IPS-15b (cell line): ENCODE measurements around the gene LMF1.

Experiments used
- H3K27me3 ChIP-seq: one replicate; pipeline ENCODE4 v1.6.1; 2013; ENCODE audit warnings: low read length; ENCODE audit not compliant: control insufficient read depth, insufficient read depth
- H3K36me3 ChIP-seq: one replicate; pipeline ENCODE4 v1.6.1; 2013; ENCODE audit warnings: low read length; ENCODE audit not compliant: control insufficient read depth, insufficient read depth
- H3K4me1 ChIP-seq: one replicate; pipeline ENCODE4 v1.6.1; 2013; ENCODE audit warnings: mild to moderate bottlenecking, low read length; ENCODE audit not compliant: control insufficient read depth, insufficient read depth
- H3K4me3 ChIP-seq: one replicate; pipeline ENCODE4 v1.5.1; 2013; ENCODE audit warnings: low read depth, low read length
- H3K9ac ChIP-seq: one replicate; pipeline ENCODE4 v1.6.1; 2013; ENCODE audit warnings: low read depth, mild to moderate bottlenecking, low read length
- H3K9me3 ChIP-seq: one replicate; pipeline ENCODE4 v1.6.1; 2013; ENCODE audit warnings: mild to moderate bottlenecking, low read length; ENCODE audit not compliant: control insufficient read depth, insufficient read depth

Gene LMF1

GRCh38 chr16:999677-1000076 is 28.9 kb upstream of the LMF1 start:
- Histone ChIP-seq H3K9ac (no peak overlapping the region), H3K9me3 (no peaks in the 10 kb centered on the region), H3K27me3 (no peaks in the 10 kb centered on the region), H3K4me1 (no peaks in the 10 kb centered on the region), H3K36me3 (no peaks in the 10 kb centered on the region), H3K4me3 (no peak overlapping the region)

DNA sequence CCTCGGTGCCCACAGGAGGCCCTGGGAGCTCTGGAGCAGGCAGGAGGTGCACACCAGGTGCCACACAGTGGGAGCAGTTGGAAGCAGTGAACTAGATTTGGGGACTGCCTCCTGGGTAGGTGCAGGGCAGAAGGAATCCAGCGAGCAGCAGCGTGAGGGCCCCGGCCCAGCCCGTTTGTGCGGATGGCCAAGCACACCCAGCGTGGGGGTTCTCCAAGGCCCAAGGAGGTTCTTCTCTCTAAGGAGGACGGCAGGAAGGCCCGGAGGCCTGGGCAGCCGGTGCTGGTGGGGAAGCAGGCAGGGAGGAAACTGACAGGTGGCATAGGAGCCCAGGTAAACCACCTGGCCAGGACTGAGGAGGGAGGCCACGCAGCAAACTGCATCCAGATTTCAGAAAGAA is 27.8 kb upstream of the LMF1 start:
- H3K9me3 ChIP-seq, result no peaks in the 10 kb centered on the region
- no peaks in the 10 kb centered on the region for H3K27me3 ChIP-seq
- no peak overlapping the region for H3K9ac ChIP-seq

GRCh38 chr16:998211-998610 is 27.4 kb upstream of the LMF1 start:
- Histone ChIP-seq H3K4me3 (no peak overlapping the region), H3K4me1 (no peaks in the 10 kb centered on the region), H3K36me3 (no peaks in the 10 kb centered on the region), H3K9me3 (no peaks in the 10 kb centered on the region), H3K27me3 (no peaks in the 10 kb centered on the region), H3K9ac (no peak overlapping the region)

More for the DNA sequence above, 27.8 kb upstream of the LMF1 start:
- Histone ChIP-seq H3K4me1 (no peaks in the 10 kb centered on the region), H3K36me3 (no peaks in the 10 kb centered on the region), H3K4me3 (no peak overlapping the region)

- peak overlapping the region; percentile 47 for H3K9ac ChIP-seq
- H3K4me1 ChIP-seq, result no peaks in the 10 kb centered on the region
- H3K9me3 ChIP-seq, result no peaks in the 10 kb centered on the region
- no peaks in the 10 kb centered on the region for H3K36me3 ChIP-seq
- H3K4me3 ChIP-seq, result peak overlapping the region; percentile 13
- no peaks in the 10 kb centered on the region for H3K27me3 ChIP-seq
Measured at GRCh38 chr16:997440-998051, 26.8 kb upstream of the LMF1 start.

GRCh38 chr16:996681-997080 is 25.9 kb upstream of the LMF1 start:
- Histone ChIP-seq H3K27me3 (no peaks in the 10 kb centered on the region), H3K9ac (peak overlapping the region; percentile 47), H3K9me3 (no peaks in the 10 kb centered on the region), H3K36me3 (no peaks in the 10 kb centered on the region), H3K4me1 (no peaks in the 10 kb centered on the region), H3K4me3 (no peak overlapping the region)

DNA sequence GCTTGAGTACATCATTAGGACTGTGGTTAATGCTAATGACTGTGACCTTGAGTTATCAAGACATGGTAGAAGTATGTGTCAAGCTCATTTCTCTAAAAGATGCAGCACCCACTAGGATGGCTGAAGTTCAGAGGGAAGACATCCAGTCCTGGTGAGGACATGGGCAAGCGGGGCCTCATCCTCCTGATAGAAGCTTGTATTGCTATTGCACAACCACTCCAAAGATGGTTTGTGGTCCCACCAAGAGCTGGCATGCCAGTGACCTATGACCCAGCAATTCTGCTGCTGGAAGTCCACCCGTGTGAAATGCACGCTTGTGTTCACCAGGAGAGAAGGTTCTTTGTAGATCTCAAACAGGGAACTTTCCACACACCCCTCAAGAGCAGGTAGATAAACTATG is 25.0 kb upstream of the LMF1 start:
- Histone ChIP-seq H3K36me3 (no peaks in the 10 kb centered on the region), H3K4me3 (no peak overlapping the region), H3K4me1 (no peaks in the 10 kb centered on the region), H3K9me3 (no peaks in the 10 kb centered on the region), H3K9ac (no peak overlapping the region), H3K27me3 (no peaks in the 10 kb centered on the region)

- Histone ChIP-seq H3K9ac (no peak overlapping the region), H3K36me3 (no peaks in the 10 kb centered on the region), H3K4me1 (no peaks in the 10 kb centered on the region), H3K27me3 (no peaks in the 10 kb centered on the region), H3K4me3 (no peak overlapping the region), H3K9me3 (no peaks in the 10 kb centered on the region)
Measured at GRCh38 chr16:995087-995486, 24.3 kb upstream of the LMF1 start.

- H3K9me3 ChIP-seq, result no peaks in the 10 kb centered on the region
- no peaks in the 10 kb centered on the region for H3K27me3 ChIP-seq
- H3K4me1 ChIP-seq, result no peaks in the 10 kb centered on the region
- H3K4me3 ChIP-seq, result no peak overlapping the region
- no peak overlapping the region for H3K9ac ChIP-seq
- no peaks in the 10 kb centered on the region for H3K36me3 ChIP-seq
Measured at GRCh38 chr16:993731-994130, 22.9 kb upstream of the LMF1 start.

DNA sequence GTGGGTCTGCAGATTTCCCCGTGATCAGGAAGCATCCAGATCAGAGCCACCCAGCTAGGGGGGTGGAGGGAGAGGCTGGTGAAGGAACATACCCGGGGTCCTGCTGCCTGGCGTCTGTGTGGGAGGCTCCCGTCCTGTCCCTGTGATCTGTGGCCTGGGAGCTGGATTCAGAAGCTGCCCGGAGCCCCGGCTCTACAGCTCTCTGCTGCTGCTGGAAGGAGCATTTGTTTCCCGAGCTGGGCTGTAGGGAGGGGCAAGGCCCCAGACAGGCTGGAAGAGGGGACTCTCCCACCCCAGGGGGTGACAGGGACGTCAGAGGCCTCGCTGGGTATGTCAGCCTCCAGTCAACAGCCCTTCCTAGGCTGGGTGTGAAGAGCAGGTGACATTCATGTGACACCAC is 21.0 kb upstream of the LMF1 start:
- Histone ChIP-seq H3K4me3 (no peak overlapping the region), H3K27me3 (no peaks in the 10 kb centered on the region)

DNA sequence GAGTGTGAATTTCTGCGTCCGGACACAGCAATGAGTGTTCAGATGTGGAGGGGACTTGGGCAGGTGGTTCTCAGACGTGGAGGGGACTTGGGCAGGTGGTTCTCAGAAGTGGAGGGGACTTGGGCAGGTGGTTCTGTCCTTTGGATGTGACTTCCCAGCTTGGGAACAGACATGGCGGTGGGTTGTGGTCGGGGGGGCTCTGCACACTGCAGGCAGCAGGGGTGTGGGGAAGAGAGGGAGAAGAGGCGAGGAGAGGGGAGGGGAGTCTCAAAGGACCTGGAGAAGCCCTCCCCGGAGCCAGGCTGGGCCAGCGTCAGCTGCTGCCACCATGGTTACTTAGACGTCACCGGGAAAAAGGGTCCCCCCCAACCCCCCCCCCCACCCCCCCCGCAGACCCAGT is 20.6 kb upstream of the LMF1 start:
- no peaks in the 10 kb centered on the region for H3K36me3 ChIP-seq
- H3K9me3 ChIP-seq, result no peaks in the 10 kb centered on the region
- H3K4me3 ChIP-seq, result no peak overlapping the region
- no peaks in the 10 kb centered on the region for H3K27me3 ChIP-seq
- no peak overlapping the region for H3K9ac ChIP-seq
- H3K4me1 ChIP-seq, result no peaks in the 10 kb centered on the region

More for the DNA sequence above, 21.0 kb upstream of the LMF1 start:
- Histone ChIP-seq H3K4me1 (no peaks in the 10 kb centered on the region), H3K36me3 (no peaks in the 10 kb centered on the region), H3K9me3 (no peaks in the 10 kb centered on the region), H3K9ac (no peak overlapping the region)

- Histone ChIP-seq H3K4me1 (no peaks in the 10 kb centered on the region), H3K4me3 (no peak overlapping the region), H3K9ac (no peak overlapping the region), H3K9me3 (no peaks in the 10 kb centered on the region), H3K27me3 (no peaks in the 10 kb centered on the region), H3K36me3 (no peaks in the 10 kb centered on the region)
Measured at GRCh38 chr16:990516-991291, 19.9 kb upstream of the LMF1 start.

DNA sequence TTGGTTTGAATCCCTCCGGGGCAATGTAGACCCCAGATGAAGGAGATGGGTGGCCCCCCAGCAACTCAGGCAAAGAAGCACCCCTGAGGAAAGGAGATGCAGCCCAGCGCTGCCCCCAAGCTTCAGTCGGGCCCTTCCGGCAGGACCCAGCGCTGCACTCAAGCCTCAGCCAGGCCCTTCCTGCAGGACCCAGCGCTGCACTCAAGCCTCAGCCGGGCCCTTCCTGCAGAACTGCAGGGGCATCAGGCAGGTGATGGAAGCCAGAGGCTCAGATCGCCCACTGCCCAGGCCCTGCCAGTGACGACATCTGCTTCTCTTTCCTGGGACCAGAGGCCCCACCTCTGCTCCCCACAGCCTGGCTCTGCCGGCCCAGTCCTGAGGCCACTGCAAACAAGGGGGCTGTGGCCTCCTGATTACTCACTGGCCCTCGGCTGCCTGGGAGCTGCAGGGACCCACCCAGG is 18.6 kb upstream of the LMF1 start:
- no peaks in the 10 kb centered on the region for H3K9me3 ChIP-seq
- H3K27me3 ChIP-seq, result no peaks in the 10 kb centered on the region

More for the DNA sequence above, 18.6 kb upstream of the LMF1 start:
- Histone ChIP-seq H3K4me3 (no peak overlapping the region), H3K9ac (no peak overlapping the region), H3K36me3 (peaks cover 4% of the 10 kb centered on the region), H3K4me1 (no peaks in the 10 kb centered on the region)
